BE2C (cell line): ENCODE measurements around the gene PLCL2.

ENCODE experiments used
- DNase-seq: peaks from one replicate; pipeline ENCODE4 v3.0.0-alpha.2; 2020
- H3K27me3 ChIP-seq: fragments of 250-450 bp; sonication (Bioruptor Pico); 2 replicates; pipeline ENCODE4 v1.5.1; 2020; ENCODE audit warnings: mild to moderate bottlenecking
- H3K36me3 ChIP-seq: fragments of 250-450 bp; sonication (Bioruptor Pico); 2 replicates; pipeline ENCODE4 v1.5.1; 2020; ENCODE audit warnings: mild to moderate bottlenecking
- H3K4me1 ChIP-seq: fragments of 250-450 bp; sonication (Bioruptor Pico); 2 replicates; pipeline ENCODE4 v1.5.1; 2020
- H3K4me3 ChIP-seq: 2 replicates; pipeline ENCODE4 v1.5.1; 2011; ENCODE audit warnings: low read depth, low read length
- H3K9me3 ChIP-seq: fragments of 250-450 bp; sonication (Bioruptor Pico); 2 replicates; pipeline ENCODE4 v1.5.1; 2020
- TF ChIP-seq, protein P1 (sequence below): IDR thresholded peaks from 2 replicates; pipeline ENCODE4 v1.5.1; 2012; ENCODE audit warnings: mild to moderate bottlenecking, low read depth, low read length

PLCL2 gene

GRCh38 chr3:17032407-17033034, 147.8 kb downstream of the PLCL2 start:
- TF ChIP-seq, protein P1, sequence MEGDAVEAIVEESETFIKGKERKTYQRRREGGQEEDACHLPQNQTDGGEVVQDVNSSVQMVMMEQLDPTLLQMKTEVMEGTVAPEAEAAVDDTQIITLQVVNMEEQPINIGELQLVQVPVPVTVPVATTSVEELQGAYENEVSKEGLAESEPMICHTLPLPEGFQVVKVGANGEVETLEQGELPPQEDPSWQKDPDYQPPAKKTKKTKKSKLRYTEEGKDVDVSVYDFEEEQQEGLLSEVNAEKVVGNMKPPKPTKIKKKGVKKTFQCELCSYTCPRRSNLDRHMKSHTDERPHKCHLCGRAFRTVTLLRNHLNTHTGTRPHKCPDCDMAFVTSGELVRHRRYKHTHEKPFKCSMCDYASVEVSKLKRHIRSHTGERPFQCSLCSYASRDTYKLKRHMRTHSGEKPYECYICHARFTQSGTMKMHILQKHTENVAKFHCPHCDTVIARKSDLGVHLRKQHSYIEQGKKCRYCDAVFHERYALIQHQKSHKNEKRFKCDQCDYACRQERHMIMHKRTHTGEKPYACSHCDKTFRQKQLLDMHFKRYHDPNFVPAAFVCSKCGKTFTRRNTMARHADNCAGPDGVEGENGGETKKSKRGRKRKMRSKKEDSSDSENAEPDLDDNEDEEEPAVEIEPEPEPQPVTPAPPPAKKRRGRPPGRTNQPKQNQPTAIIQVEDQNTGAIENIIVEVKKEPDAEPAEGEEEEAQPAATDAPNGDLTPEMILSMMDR, result peak; percentile 60
- H3K27me3 ChIP-seq, result no peaks in the 10 kb centered on the region
- no peaks in the 10 kb centered on the region for H3K36me3 ChIP-seq
- H3K4me1 ChIP-seq, result no peaks in the 10 kb centered on the region
- no peak for DNase-seq
- no peak overlapping the region for H3K4me3 ChIP-seq
- no peaks in the 10 kb centered on the region for H3K9me3 ChIP-seq

DNA sequence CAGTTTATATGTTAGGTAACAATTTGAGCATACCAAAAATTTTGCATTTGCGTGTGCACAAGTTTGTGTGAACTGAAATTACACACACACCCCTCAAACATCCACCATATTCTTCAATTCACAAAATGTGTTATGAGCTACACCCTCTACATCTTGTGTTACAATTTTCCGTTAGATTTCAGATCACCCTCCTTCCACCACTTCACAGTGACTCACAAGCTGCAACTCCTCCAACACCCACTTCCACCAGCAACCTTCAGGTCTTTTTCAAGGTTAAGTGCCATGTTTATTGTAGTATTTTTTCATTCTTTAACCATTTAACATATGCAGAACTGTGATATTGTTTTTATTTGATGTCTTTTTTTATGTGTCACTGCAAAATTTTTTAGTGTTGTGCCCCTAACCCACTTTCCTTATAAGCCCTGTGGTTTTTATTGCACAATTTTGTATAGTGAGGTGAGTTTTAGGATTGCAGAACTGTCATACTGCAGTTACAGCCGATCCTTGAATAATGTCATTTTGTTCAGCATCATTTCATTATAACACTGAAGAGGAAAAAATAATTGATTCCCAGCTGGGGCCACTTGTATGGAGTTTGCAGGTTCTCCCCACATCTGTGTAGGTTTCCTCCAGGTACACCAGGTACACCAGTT, 148.9 kb downstream of the PLCL2 start:
- H3K27me3 ChIP-seq, result no peaks in the 10 kb centered on the region
- no peak overlapping the region for H3K4me3 ChIP-seq
- H3K9me3 ChIP-seq, result no peaks in the 10 kb centered on the region
- H3K4me1 ChIP-seq, result no peaks in the 10 kb centered on the region
- no peaks in the 10 kb centered on the region for H3K36me3 ChIP-seq
- TF ChIP-seq, protein P1, result no peak
- no peak for DNase-seq

DNA sequence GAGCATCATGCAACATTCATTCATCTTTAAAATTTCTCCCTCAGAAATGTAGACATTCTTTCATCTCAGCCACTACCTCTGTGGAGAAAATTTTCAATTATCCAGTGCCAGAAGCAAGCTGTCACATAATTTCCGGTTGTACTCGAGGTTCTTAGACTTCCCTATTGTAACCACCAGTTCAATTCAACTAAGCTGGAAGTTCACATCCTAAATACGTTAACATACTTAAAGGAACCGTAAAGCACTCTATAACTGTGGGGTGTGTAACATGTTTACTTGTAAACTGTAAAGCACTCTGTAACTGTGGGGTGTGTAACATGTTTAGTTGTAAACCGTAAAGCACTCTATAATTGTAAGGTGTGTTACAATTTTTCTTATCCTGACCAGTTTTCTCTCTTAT, 150.3 kb downstream of the PLCL2 start:
- no peak for DNase-seq
- Histone ChIP-seq H3K9me3 (no peaks in the 10 kb centered on the region), H3K4me3 (no peak overlapping the region), H3K36me3 (no peaks in the 10 kb centered on the region), H3K27me3 (no peaks in the 10 kb centered on the region), H3K4me1 (no peaks in the 10 kb centered on the region)
- TF ChIP-seq, protein P1, result no peak

DNA sequence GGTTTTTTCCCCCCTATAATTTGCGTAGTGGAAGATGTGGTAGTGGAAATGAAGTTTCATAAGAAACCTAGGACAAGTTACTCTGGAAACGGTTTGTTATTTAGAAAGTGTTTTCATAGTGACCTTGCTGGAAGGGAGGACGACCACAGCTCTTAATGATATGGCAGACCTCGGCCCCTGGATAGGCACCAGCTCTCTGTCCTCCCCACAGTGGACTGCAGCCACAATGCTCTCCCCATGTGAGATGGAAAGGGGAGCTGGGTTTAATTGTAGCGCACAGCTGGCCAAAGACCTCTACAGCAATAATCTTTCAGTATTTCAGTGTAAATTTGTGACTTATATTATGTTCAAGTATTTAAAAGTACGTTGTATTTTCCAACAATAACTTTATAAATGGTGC, 151.2 kb downstream of the PLCL2 start:
- Histone ChIP-seq H3K4me3 (no peak overlapping the region), H3K36me3 (no peaks in the 10 kb centered on the region), H3K27me3 (no peaks in the 10 kb centered on the region), H3K9me3 (no peaks in the 10 kb centered on the region), H3K4me1 (no peaks in the 10 kb centered on the region)
- DNase-seq, result no peak
- TF ChIP-seq, protein P1, result no peak

DNA sequence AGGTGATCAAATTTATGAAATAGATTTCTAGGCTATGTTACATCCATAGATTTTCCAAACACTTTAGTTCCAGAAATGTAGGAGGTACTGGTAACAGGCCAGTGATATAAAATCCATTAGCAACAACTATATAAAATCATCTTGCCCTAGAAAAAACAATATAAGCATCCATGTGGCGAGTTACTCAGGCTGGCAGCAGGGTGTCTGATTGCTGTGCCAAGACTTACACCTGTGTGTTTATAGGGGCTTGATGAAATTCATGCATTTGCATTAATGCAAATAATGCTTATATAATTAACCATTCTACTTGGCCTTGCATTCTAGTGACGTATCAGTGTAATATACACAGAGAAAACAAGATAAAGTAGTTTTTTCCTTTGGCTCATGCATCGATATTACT, 153.4 kb downstream of the PLCL2 start:
- H3K9me3 ChIP-seq, result no peaks in the 10 kb centered on the region
- no peak overlapping the region for H3K4me3 ChIP-seq
- no peaks in the 10 kb centered on the region for H3K4me1 ChIP-seq
- no peaks in the 10 kb centered on the region for H3K27me3 ChIP-seq
- TF ChIP-seq, protein P1, result no peak
- no peaks in the 10 kb centered on the region for H3K36me3 ChIP-seq
- no peak for DNase-seq

- no peak overlapping the region for H3K4me3 ChIP-seq
- H3K9me3 ChIP-seq, result no peaks in the 10 kb centered on the region
- no peak for DNase-seq
- no peaks in the 10 kb centered on the region for H3K36me3 ChIP-seq
- TF ChIP-seq, protein P1, result no peak
- H3K4me1 ChIP-seq, result no peaks in the 10 kb centered on the region
- H3K27me3 ChIP-seq, result no peaks in the 10 kb centered on the region
Measured at GRCh38 chr3:17038900-17039553, 154.3 kb downstream of the PLCL2 start.
